Colon (tissue), 2 donors: ENCODE measurements around the gene NLGN1.

Experiments used
- FAIRE-seq: peaks from 2 replicates; lab custom pipeline; 2012; peaks lifted over from hg19 to GRCh38; lab: Jason Lieb, UNC
- donor health status: control.
- donor health status: control.

Gene NLGN1

DNA sequence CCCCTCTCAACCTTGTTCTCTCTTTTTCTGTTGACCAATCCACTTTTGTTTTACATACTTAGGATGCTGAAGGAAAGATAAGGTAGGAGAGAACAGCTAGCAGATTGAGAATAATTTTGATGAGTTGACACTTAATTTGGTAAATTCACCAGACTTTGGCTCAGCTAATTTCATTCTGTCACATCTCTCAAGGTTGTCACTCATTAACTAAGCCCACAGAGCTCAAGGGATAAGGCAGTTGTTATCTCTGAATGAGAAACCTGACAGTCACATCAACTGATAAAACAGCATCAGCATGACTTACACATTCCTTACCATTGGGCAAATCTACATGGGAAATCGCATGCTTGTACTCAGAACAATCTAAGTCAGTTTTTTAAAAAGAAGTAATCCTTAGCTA, 591.4 kb downstream of the NLGN1 start:
- FAIRE-seq, result no peak

DNA sequence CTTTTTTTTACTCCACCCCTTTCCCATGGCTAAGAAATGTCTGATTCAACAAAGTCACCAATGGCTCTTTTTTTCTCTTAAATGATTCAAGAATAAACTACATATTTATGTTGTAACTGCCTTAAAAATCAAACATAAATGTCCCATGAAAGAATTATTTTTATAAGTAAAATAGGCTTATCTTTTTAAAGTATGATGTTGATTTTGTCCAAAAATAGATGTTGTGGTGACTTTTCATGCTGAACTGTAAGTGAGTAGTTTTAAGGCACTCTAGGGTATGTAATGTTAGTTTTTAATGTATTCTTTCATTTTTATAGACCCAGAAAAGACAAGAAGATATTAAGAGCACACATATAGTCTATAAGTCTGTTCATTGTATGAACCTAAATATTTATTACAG, 594.9 kb downstream of the NLGN1 start:
- no peak for FAIRE-seq

DNA sequence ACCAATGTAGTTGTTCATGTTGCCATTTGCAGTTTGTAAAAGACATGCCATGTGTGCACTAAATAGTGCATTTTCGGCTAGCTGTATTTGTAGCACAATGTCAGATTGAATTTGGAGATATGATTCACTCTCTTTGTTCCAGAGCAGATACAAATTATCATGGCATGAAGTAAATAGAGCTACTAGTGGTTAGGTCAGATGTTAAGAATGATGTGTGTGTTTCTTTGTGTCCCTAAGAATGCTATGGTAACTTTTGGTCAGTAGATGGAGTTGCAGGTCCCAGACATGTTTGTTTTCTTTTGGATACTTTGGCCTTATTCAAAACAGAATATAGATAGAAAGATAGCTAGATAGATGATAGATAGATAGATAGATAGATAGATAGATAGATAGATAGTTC, 595.8 kb downstream of the NLGN1 start:
- FAIRE-seq, result no peak

DNA sequence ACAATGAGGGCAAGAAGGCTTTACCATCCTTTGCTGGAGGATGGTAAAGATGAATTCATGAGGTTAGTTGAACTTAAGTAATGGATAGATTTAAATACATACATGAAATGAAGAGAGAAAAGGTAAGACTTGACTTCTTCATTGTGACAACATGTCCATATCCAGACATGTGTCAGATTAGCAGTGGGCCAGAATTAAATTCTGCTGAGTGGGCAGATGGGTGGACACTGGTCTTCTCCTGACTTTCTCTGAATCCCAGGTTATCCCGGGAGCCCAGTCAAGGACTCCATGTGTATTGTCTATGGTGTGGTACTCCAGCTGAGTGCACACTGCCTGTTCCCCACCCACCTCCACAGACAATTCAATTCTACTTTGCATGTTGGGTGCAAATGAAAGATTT, 603.1 kb downstream of the NLGN1 start:
- no peak for FAIRE-seq

DNA sequence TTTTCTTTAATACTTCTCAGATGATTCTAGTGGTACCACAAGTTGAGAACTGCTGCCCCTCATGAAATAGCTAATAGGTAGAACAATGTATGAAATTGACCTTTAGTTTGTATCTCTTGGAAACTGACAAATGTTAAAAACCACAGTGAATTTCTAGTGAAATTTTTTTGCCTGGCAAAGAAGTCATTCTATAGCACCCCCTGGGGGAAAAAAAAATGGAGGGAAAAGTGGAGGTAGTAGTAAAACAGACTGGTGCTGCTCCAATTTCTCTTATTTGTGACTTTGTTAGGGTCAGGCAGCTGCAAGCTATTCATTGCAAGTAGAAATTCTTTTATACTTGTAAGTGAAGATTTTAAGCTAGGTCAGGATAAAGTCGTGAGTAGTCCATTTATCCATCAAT, 605.0 kb downstream of the NLGN1 start:
- FAIRE-seq, result no peak

DNA sequence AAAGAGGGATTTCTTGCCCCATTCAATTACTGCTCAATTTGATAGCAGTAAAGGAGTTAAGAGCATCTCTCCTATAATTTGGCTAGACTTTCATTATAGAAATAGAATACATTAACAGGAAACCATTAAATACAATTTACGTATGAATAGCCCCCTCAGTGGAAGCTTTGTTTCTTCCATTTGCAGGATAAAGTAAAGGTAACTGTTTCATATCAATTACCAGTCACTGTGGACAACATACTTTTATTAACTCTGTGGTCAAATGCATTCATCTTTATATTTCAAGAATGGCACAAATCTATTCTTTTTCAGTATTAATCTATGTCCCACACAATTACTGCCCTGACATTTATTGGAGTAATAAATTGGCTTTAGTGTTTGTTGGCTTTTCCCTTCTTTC, 613.4 kb downstream of the NLGN1 start:
- no peak for FAIRE-seq

DNA sequence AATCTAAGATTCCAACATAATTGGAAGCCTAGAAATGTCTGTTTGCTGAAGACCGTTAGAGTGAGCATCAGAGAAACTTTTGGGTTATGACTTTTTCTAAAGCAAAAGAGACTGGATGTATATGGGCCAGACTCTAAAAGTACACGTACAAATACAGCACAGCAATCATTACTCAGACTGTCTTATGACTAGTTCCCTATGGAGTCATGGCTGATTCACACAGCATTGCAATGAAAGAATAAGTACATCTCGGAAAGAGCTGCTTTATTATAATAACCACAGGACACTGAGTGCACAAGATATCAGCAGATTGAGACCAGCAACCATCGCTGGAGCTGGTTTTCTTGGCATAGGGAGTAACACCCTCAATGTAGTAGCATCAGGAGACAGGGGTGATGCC, 618.6 kb downstream of the NLGN1 start:
- no peak for FAIRE-seq

DNA sequence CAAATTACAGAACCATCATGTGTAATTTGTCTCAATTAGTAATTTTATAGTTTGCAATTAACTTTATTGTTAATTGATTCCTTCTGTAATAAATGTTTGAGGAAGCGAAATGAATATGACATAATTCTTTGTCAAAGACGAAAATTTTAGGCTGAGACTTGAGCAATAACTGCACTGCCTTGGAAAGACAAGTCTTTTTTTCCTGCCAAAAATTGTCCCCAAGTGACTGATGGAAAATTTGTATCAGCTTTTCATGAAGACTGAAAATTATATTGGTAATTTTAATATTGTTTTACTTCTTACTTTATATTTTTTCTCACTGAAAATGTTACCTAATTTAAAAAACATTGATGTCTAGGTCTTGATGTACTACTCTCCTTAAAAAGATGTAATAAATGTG, 622.6 kb downstream of the NLGN1 start:
- no peak for FAIRE-seq

DNA sequence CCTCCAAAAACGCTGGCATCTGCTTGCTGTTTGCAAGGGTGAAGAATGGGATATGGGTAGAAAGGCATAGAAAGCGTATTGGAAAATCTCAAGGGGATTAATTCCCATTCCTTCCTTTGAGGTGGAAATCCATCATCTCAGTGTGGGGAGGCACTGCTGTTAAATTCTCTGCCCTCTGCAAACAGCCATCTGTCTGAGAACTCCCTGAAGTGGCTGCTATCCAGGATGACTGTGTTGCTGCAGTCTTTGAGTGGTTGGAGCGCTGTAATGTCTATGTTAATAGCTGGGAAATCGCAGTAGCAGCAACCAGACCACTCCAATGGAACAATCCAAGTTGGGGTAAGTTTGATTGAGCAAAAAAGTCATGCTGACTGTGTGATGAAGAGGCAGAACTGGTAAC, 625.9 kb downstream of the NLGN1 start:
- FAIRE-seq, result no peak

DNA sequence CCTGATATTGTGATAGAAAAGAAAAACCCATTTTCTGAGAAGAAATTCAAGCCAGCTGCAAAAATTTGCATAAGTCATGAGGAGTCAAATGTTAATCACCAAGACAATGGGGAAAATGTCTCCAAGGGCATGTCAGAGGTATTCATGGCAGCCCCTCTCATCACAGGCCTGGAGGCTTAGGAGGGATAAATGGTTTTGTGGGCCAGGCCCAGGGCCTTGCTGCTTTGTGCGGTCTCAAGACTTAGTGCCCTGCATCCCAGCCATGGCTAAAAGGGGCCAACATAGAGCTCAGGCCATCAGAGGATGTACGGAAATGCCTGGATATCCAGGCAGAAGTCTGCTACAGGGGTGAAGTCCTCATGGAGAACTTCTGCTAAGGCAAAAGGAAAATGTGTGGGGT, 631.1 kb downstream of the NLGN1 start:
- FAIRE-seq, result no peak

DNA sequence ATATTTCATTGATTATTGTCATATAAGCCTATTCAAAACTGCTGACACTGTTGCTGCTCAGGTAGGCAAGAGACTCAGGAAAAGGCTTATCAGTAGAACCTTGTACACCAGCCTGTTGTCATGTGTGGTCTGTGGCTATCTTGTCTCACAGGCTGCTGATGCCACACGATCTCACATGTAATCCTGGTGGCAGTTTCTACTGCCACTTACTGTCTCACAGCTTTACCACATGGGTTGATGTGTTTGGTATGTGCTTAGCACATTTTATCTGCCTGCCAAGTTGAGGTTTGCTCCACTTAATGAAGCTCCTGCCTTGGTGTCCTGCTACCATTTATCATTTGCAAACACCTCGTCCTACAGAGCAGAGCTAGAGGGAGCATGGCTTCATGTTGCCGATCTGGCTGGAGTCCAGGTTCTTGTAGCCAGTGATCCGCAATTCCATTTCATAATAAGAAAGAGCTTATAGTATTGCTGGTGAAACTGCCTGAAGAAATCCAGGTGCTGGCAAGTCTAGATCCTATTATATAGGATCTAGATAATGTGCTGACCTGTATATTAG, 637.9 kb downstream of the NLGN1 start:
- FAIRE-seq, result no peak

DNA sequence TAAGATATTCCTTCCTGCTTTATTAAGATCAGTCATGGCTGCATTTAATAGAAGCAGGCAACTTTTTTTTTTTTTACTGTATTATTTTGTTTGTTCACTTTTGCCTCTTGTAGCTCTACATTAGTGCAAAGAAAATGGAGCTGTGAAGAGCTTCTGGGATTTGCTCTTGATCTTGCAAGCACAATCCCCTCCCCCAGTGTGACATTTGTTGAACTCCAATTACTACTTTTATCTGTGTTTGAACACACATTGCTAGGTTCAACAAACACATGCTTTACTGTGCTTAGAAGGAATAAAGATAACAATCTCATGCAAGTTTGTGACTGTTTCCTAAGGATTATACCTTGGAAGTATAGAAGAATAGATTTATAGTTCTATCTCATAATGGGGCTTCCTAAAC, 648.8 kb downstream of the NLGN1 start:
- FAIRE-seq, result no peak

DNA sequence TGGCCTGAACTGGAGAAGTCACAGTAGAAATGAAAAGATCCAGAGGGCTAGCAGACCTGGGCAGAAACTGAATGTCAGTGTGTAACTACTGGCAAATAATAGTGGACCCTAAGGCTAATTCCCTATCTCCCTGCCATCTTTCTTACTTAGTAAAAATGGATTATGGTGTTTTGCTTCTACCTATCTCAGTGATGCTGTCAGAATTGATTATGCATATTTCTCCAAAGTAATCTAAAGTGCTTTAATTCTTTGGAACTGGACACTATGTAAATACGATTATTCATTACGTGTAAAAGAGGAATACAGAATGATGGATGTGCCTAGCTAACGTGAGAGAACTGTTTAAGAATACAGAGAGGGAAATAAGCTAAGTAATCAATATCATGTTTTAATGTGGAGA, 651.9 kb downstream of the NLGN1 start:
- FAIRE-seq, result no peak

DNA sequence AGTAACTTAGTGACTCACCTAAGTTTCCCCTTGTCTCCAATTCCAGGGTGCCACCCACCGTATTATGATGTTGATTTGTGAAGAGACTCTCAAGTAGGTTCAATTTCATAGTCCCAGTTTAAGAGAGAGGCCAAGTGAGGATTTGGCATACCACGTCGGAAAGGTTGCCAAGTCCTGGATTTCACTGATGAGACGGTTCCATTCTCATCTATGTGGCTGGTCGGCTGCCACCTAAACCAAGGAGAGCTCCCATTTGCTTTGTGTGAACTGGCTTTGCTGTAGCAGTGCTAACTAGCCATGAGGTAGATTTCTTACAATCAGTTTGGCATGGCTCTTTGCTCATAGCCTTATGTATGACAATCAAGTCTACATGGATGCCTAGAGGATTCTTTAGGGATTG, 653.6 kb downstream of the NLGN1 start:
- FAIRE-seq, result no peak

DNA sequence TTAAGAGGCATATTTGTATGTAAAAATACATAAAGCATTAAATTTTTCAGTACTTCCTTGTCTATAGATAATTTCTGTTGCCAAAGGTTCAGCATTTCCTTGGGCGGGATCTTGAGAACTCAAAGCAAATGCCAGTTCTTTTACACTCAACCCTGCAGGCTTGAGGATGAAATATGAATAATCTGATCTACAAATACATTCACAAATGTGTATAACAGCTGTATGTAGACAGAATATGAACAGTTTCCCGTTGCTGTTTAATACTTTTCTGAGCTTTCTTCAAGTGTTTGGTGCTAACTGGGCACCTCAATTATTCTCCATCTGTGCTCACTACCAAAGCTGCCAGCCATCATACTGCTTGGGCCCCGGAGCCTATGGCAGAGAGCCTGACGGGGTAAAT, 661.3 kb downstream of the NLGN1 start:
- no peak for FAIRE-seq

DNA sequence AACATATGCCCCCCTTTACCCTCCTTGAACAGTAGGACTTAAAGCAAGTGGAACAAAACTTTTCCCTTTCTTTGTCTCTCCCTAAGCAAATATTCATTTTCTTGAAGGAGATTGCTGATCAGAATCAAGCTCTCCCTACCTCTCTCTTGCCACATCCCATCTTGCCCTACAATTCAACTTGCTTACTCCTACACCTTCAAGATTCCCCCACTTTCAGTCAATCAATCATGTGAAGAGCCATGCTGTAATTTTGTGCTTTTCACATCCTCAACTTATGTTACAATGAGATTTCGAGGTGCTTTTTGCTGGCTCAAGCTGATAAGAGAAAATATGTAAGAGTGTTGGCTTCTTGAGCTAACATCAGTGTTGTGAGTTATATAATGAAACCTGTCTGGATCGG, 662.9 kb downstream of the NLGN1 start:
- FAIRE-seq, result no peak

DNA sequence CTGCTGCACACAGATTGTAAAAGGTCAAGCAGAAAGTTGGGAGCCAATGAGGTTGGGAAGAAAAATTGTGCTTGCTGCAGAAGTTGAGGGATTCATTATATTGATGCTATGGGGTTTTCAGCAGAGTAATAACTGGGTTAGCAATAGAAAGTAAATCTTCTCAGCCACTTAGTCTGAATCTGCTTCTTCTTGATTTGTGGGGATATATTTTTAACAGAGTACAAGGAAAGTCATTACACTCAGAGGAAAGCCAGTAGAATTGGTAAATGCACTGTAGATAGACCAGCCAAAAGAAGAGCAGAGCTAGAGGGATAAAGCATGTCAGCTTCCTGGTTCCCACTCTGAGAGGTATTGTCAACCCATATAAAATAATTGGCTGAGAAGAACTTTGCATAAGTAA, 663.6 kb downstream of the NLGN1 start:
- FAIRE-seq, result no peak

DNA sequence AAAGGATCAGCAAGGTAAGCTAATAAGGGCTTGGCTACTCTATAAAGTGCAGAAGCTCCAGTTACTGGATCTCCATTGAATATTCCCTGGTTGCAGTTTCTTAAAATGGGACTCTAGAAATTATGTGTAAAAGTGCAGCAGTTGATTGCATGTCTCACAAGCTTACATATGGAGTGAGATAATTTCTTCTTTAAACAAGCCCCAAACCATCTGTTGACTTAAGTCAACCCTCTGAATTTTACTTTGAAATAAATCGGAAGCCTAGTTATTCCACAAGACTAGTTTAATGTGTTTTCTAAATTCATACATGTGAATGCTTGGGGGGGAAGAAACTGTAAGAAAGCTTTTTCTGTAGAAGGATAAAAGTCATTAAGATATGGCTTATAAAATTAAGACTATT, 664.2 kb downstream of the NLGN1 start:
- no peak for FAIRE-seq

DNA sequence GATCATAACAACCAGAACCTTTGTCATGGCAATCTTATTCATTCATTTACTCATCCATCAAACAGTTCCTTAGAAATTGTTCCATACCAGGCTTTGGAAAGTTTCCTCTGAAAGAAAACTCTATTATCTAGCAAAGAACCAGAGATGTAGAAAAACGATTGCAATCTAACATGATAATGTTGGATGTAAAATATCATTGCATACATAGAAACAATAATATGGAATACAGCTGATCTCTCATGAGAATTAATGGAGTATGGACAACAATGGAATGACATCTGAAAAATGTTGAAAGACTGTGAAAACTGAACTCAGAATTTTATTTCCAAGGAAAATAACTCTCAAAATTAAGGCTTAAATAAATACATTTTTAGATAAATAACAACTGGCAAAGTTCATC, 665.4 kb downstream of the NLGN1 start:
- FAIRE-seq, result no peak

DNA sequence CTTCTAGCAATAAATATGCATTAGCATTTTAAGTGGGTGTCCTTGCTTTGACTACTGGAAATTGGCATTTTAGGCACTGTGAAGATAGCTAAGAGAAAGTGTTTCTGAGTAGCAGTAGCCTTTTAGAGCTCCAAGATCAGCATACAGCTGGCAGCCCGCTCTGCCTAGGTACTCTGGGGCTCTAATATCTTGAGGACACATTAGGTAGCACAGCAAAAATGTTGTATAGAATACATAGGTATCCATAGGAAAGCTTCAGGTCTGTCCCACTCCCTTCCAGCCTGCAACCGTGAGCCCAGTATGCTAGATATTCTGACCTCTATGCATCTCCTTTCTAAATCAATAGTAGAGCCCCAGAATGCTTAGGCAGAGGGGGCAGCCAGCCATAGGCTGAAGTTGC, 670.5 kb downstream of the NLGN1 start:
- FAIRE-seq, result no peak

DNA sequence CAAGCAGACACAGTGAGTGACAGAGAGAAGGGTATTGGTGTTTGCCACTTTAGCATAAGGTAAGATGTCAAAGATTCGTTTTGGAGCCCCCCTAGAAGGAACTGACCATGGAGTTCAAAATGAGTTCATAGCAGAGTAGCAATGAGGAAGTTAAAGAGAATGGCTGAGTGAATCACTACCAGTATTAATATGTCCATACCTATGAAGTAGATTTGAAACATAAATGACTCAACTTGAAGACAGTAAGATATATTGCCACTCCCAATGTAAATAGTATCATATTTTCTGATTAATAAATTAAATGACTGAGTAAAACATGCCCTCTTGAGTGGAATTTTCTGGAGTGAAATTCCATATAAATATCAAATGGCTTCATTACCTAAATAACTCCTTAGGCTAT, 675.1 kb downstream of the NLGN1 start:
- FAIRE-seq, result no peak

DNA sequence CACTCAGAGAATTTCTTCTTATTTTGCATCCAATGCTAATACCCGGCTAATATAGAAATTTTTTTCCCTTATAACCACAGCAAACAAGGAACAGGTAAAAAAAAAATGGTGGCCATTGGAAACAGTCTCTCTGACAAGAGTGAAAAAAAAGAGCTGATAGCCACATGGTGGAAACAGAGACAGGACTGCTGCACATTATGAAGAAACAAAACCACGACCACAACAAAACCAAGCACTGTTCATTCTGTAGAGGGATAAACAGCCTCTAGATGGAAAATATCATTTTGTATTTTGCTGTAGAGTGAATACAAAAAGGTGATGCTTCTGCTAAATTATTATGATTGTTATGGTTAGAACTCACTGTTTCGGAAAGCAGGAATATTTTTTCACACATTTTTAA, 686.2 kb downstream of the NLGN1 start:
- no peak for FAIRE-seq

DNA sequence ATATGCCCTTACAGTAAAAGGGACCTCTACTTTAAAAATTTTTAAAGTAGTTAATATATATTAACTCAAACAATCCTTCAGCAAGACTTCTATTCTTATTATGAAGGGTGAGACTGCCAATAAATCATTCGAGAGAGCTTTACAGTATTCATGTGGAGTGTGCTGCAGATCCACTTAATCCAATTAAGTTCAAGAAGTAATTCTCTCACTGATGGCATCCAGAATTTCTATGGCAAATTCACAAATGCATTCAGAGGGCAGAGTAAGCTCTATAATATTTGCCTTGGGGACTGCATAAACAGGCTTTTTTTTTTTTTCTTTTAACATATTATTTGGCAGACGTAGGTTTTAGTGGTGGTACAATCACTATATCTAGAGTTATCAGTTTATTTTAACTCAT, 692.0 kb downstream of the NLGN1 start:
- no peak for FAIRE-seq

DNA sequence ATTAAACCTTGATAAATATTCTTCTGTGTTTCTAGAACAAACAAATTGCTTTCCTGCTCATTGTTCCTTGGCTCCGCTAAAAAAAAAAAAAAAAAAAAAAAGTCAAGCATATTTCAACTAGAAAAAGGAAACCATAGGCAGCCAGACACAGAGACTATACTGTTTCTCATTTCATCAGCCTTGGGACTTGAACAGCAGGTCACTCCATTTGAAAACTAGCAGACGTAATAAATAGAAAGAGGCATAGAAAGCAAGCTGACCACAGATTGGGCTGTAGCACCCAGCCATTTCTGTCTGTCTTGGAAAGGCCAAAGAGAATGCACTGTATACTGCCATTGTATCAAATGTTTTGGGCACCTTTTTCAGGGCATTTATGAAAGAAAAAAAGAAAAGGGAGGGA, 697.1 kb downstream of the NLGN1 start:
- FAIRE-seq, result no peak

DNA sequence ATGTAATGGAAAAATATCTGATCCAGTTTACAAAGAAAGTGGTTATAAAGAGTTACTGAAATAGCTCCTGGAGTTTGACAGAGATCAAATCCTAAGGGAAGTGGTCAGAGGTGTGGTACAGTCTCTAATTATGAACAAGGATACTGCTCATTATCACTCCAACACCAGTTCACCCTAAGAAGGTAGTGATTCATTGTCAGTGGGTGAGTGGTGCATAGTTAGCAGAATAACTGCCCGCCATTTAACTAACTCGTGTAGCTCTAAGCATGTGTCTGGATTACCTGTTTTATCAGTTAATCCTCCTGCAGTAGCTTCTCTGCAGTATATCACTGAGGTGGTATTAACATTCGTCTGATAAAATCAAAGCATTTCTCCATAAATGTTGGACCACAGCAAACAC, 700.1 kb downstream of the NLGN1 start:
- FAIRE-seq, result no peak
